Mesothelial cell of epicardium (in vitro differentiated cells): ENCODE measurements around the gene EXOC4. TPM values are rescaled to one million over a fixed set of nuclear protein-coding genes. Genes with fewer than 3 reads are reported as not detected.

Experiments used
- DNase-seq, 2 experiments: peaks; one replicate each; pipeline ENCODE4 v3.0.0; 2021; ENCODE audit warnings: low spot score in 2 of 2; ENCODE audit not compliant: unreplicated experiment in 2 of 2
- H3K27ac Mint-ChIP-seq: 2 replicates; pipeline ENCODE4 v1.8.0; 2021; ENCODE audit warnings: mixed read lengths
- H3K27me3 Mint-ChIP-seq: 2 replicates; pipeline ENCODE4 v1.8.0; 2021; ENCODE audit warnings: low read depth, mixed read lengths
- H3K36me3 Mint-ChIP-seq: 2 replicates; pipeline ENCODE4 v1.8.0; 2021; ENCODE audit warnings: mixed read lengths
- H3K4me1 Mint-ChIP-seq: 2 replicates; pipeline ENCODE4 v1.8.0; 2021; ENCODE audit warnings: mixed read lengths
- H3K4me3 Mint-ChIP-seq: 2 replicates; pipeline ENCODE4 v1.8.0; 2021; ENCODE audit warnings: mild to moderate bottlenecking, moderate library complexity, mixed read lengths
- H3K9me3 Mint-ChIP-seq: 2 replicates; pipeline ENCODE4 v1.8.0; 2021; ENCODE audit warnings: mixed read lengths
- CTCF ChIP-seq: fragments of 200-600 bp; sonication (generic); IDR thresholded peaks from one replicate; pipeline ENCODE4 v1.5.0; 2021; ENCODE audit warnings: antibody characterized with exemption; ENCODE audit not compliant: unreplicated experiment
- microRNA-seq: library from miRNA; unstranded; fragments of <30 nt; microRNA quantifications from one replicate; pipeline ENCODE4 v1.2.0, GENCODE V29; 2021; ENCODE audit warnings: inconsistent platforms, mixed read lengths
- total RNA-seq: library from RNA; stranded (reverse); gene quantifications from 3 replicates; pipeline ENCODE4 v1.2.1, GENCODE V29; 2021

The EXOC4 gene
- total RNA-seq, 1 donor from 2014 or later = 105 TPM

- TF ChIP-seq CTCF = no peak
Observed at GRCh38 chr7:134104166-134104565, 851.3 kb downstream of the EXOC4 start.

DNA sequence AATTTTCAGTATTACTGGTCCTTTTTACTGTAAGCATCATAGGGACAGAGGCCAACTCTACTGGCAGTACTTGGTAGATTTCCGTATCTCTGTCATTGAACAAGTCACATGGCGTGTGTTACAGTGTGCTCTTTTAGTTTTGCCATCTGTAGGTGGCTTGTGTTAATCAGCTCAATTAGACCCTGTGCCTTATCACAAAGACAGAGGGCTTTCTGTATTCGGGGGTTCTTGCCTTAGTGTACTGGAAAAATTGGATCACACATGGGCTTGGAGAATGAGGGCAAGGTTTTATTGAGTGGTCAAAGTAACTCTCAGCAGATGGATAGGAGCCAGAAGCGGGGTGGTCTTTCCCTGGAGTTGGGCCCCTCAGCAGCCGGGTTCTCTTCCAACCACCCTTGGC, 853.0 kb downstream of the EXOC4 start:
- no peaks in the 10 kb centered on the region for H3K36me3 Mint-ChIP-seq
- H3K9me3 Mint-ChIP-seq = no peaks in the 10 kb centered on the region
- no peak overlapping the region for H3K4me3 Mint-ChIP-seq
- H3K27ac Mint-ChIP-seq = no peak overlapping the region
- no peaks in the 10 kb centered on the region for H3K4me1 Mint-ChIP-seq
- TF ChIP-seq CTCF = no peak
- no peak for DNase-seq
- H3K27me3 Mint-ChIP-seq = no peaks in the 10 kb centered on the region

More at GRCh38 chr7:134104166-134104565, 851.3 kb downstream of the EXOC4 start:
- H3K27ac Mint-ChIP-seq = no peak overlapping the region
- DNase-seq = no peak
- no peaks in the 10 kb centered on the region for H3K9me3 Mint-ChIP-seq
- no peaks in the 10 kb centered on the region for H3K4me1 Mint-ChIP-seq
- H3K4me3 Mint-ChIP-seq = no peak overlapping the region
- no peaks in the 10 kb centered on the region for H3K36me3 Mint-ChIP-seq
- no peaks in the 10 kb centered on the region for H3K27me3 Mint-ChIP-seq

DNA sequence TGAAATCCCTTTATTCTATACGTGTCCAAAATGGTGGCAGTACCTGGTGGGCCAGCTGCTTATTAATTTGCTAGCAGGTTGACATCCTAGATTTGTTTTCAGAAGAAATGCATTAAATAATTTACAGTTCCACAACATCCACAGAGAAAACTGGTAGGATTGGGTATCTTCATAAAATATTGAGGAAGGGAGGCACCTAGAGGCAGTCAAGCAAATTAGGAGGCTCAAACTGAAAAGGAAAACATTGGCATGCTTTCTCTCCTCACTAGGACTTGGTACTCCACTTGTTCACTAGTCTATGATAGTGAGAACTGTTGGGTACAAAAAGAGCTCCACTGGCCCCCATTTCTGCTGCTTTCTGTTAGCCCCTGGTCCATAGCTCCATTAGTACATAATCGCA, 855.9 kb downstream of the EXOC4 start:
- no peak for DNase-seq
- no peak for TF ChIP-seq CTCF
- Mint-ChIP-seq H3K36me3 (no peaks in the 10 kb centered on the region), H3K27me3 (no peaks in the 10 kb centered on the region), H3K27ac (no peak overlapping the region), H3K4me1 (peaks cover 4% of the 10 kb centered on the region), H3K4me3 (no peak overlapping the region), H3K9me3 (peaks cover 1% of the 10 kb centered on the region)

- H3K27ac Mint-ChIP-seq = no peak overlapping the region
- no peak for DNase-seq
- H3K4me1 Mint-ChIP-seq = peaks cover 6% of the 10 kb centered on the region
- no peak for TF ChIP-seq CTCF
- peaks cover 15% of the 10 kb centered on the region for H3K9me3 Mint-ChIP-seq
- no peaks in the 10 kb centered on the region for H3K27me3 Mint-ChIP-seq
- H3K36me3 Mint-ChIP-seq = no peaks in the 10 kb centered on the region
- H3K4me3 Mint-ChIP-seq = no peak overlapping the region
Observed at GRCh38 chr7:134113655-134114054, 860.8 kb downstream of the EXOC4 start.

DNA sequence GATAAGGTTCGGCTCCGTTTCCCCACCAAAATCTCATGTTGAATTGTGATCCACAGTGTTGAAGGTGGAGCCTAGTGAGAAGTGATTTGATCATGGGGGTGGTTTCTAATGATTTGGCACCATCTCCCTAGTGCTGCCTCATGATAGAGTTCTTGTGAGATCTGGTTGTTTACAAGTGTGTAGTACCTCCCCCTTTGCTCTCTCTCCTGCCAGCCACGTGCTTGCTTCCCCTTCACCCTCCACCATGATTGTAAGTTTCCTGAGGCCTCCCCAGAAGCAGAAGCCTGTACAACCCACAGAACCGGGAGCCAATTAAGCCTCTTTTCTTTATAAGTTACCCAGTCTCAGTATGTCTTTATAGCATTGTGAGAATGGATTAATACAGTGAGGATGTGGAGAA, 862.1 kb downstream of the EXOC4 start:
- Mint-ChIP-seq H3K4me1 (peaks cover 6% of the 10 kb centered on the region), H3K27me3 (no peaks in the 10 kb centered on the region), H3K27ac (no peak overlapping the region), H3K9me3 (peaks cover 15% of the 10 kb centered on the region), H3K36me3 (no peaks in the 10 kb centered on the region), H3K4me3 (no peak overlapping the region)
- TF ChIP-seq CTCF = no peak
- no peak for DNase-seq

Small RNA genes within 50 kb of the gene (microRNA-seq; reads per million reads assigned to microRNA genes)
- gene MIR6133 = not detected

Other genes with a start within 250 kb of the EXOC4 start
- 50.5 to 54.3 TPM (median 52.1 TPM) in 3 replicates for gene CHCHD3, start 171.0 kb upstream of the EXOC4 start, total RNA-seq